ENCODE measurements around the gene CHST6. TPM values are rescaled to one million over a fixed set of nuclear protein-coding genes. Genes with fewer than 3 reads are reported as not detected.
A peak's percentile ranks its signal among the peaks of the same experiment; 100 is the strongest.

The CHST6 gene
- total and polyA plus RNA-seq, 2 of the 8 experiments (the other 6 are each of a cell fraction or from before 2014, with no cell fraction given): 18.2 to 25.4 TPM

DNA sequence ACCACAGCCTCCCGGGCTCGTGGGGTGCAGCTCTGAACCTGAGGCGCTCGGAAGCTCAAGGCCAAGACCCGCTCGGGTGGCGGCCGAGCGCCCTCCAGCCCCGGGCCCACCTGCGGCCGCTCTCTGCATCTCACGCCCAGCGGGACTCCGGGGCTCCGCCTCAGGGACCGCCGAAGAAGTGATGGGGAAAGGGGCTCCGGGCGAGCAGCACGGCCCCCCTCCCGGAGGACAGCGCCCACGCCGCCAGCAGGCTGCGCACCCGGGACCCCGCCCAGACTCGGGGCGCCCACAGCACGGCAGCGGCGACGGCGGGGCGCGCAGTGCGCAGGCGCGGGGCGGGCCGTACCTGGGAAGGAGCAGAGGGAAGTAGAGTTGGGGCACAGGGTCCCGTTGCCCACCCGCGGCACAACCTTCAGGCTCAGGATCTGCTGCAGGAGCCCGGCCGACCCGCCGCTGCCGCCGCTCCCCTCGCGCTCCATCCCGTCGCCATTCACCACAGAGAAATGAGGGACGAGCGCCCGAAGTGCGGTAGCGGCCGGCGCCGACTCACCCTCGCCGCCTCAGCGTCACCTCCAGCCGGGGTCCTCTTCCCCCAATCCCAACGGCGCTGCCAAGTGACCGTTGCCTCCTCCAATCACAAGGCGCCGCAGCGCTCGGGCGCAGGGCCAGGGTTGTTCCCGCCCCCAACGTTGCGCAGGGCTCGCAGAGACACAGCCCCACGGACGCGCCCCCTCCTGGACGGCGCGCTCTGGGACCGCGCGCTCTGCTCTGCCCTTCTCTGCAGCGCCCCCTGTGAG is 30.9 kb downstream of the CHST6 start, which contains the start of gene TMEM170A (continued):
- TF ChIP-seq, protein P1, sequence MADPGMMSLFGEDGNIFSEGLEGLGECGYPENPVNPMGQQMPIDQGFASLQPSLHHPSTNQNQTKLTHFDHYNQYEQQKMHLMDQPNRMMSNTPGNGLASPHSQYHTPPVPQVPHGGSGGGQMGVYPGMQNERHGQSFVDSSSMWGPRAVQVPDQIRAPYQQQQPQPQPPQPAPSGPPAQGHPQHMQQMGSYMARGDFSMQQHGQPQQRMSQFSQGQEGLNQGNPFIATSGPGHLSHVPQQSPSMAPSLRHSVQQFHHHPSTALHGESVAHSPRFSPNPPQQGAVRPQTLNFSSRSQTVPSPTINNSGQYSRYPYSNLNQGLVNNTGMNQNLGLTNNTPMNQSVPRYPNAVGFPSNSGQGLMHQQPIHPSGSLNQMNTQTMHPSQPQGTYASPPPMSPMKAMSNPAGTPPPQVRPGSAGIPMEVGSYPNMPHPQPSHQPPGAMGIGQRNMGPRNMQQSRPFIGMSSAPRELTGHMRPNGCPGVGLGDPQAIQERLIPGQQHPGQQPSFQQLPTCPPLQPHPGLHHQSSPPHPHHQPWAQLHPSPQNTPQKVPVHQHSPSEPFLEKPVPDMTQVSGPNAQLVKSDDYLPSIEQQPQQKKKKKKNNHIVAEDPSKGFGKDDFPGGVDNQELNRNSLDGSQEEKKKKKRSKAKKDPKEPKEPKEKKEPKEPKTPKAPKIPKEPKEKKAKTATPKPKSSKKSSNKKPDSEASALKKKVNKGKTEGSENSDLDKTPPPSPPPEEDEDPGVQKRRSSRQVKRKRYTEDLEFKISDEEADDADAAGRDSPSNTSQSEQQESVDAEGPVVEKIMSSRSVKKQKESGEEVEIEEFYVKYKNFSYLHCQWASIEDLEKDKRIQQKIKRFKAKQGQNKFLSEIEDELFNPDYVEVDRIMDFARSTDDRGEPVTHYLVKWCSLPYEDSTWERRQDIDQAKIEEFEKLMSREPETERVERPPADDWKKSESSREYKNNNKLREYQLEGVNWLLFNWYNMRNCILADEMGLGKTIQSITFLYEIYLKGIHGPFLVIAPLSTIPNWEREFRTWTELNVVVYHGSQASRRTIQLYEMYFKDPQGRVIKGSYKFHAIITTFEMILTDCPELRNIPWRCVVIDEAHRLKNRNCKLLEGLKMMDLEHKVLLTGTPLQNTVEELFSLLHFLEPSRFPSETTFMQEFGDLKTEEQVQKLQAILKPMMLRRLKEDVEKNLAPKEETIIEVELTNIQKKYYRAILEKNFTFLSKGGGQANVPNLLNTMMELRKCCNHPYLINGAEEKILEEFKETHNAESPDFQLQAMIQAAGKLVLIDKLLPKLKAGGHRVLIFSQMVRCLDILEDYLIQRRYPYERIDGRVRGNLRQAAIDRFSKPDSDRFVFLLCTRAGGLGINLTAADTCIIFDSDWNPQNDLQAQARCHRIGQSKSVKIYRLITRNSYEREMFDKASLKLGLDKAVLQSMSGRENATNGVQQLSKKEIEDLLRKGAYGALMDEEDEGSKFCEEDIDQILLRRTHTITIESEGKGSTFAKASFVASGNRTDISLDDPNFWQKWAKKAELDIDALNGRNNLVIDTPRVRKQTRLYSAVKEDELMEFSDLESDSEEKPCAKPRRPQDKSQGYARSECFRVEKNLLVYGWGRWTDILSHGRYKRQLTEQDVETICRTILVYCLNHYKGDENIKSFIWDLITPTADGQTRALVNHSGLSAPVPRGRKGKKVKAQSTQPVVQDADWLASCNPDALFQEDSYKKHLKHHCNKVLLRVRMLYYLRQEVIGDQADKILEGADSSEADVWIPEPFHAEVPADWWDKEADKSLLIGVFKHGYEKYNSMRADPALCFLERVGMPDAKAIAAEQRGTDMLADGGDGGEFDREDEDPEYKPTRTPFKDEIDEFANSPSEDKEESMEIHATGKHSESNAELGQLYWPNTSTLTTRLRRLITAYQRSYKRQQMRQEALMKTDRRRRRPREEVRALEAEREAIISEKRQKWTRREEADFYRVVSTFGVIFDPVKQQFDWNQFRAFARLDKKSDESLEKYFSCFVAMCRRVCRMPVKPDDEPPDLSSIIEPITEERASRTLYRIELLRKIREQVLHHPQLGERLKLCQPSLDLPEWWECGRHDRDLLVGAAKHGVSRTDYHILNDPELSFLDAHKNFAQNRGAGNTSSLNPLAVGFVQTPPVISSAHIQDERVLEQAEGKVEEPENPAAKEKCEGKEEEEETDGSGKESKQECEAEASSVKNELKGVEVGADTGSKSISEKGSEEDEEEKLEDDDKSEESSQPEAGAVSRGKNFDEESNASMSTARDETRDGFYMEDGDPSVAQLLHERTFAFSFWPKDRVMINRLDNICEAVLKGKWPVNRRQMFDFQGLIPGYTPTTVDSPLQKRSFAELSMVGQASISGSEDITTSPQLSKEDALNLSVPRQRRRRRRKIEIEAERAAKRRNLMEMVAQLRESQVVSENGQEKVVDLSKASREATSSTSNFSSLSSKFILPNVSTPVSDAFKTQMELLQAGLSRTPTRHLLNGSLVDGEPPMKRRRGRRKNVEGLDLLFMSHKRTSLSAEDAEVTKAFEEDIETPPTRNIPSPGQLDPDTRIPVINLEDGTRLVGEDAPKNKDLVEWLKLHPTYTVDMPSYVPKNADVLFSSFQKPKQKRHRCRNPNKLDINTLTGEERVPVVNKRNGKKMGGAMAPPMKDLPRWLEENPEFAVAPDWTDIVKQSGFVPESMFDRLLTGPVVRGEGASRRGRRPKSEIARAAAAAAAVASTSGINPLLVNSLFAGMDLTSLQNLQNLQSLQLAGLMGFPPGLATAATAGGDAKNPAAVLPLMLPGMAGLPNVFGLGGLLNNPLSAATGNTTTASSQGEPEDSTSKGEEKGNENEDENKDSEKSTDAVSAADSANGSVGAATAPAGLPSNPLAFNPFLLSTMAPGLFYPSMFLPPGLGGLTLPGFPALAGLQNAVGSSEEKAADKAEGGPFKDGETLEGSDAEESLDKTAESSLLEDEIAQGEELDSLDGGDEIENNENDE (IDR thresholded peaks at IDR 0.05; ENCODE audit: insufficient replicate concordance, low read length): no peak
- TF ChIP-seq SRF (IDR thresholded peaks at IDR 0.05; ENCODE audit: low read depth, low read length) (0 out of 2 replicates have a peak, but pooled peaks have one; percentile 27), CBX5 (IDR thresholded peaks at IDR 0.05; ENCODE audit: low read depth, low read length) (no peak), BCL11A (IDR thresholded peaks at IDR 0.05; ENCODE audit: low read depth in 2 of 2, low read length in 2 of 2) (no peak), ASH2L (IDR thresholded peaks at IDR 0.05; ENCODE audit: low read length) (peak; percentile 91), GABPA (IDR thresholded peaks at IDR 0.05; ENCODE audit: borderline replicate concordance, insufficient read depth, low read length) (no peak; the same call in 1 of the 2 replicates), JUND (IDR thresholded peaks at IDR 0.05; ENCODE audit: low read length) (no peak; the same call in 1 of the 2 replicates), TCF12 (IDR thresholded peaks at IDR 0.05; ENCODE audit: low read depth, low read length) (no peak), KDM4A (IDR thresholded peaks at IDR 0.05; ENCODE audit: low read depth, low read length, severe bottlenecking) (peak; percentile 93), SAP30 (IDR thresholded peaks at IDR 0.05; ENCODE audit: insufficient read depth, insufficient replicate concordance, low read length) (no peak)
